22Rv1 (cell line): ENCODE measurements around the gene CCL4.
"Not testable (repeated sequence)": the region's sequence is repeated elsewhere in the genome, so short reads cannot be mapped to it uniquely, and the experiment has no call there.

Experiments used
- H3K27ac ChIP-seq: fragments of 450-650 bp; 2 replicates; pipeline ENCODE4 v1.5.1; 2017
- CTCF ChIP-seq: fragments of 450-650 bp; IDR thresholded peaks from 2 replicates; pipeline ENCODE4 v1.5.1; 2017; ENCODE audit warnings: mild to moderate bottlenecking
- ZFX ChIP-seq: fragments of 450-650 bp; IDR thresholded peaks from 2 replicates; pipeline ENCODE4 v1.6.1; 2017; ENCODE audit warnings: antibody characterized with exemption, borderline replicate concordance

Gene CCL4

GRCh38 chr17:36085765-36086164 is 17.9 kb upstream of the CCL4 start:
- no peak overlapping the region for H3K27ac ChIP-seq
- TF ChIP-seq ZFX (no peak), CTCF (no peak)

GRCh38 chr17:36086791-36087190 is 16.8 kb upstream of the CCL4 start:
- TF ChIP-seq ZFX (no peak), CTCF (no peak)

GRCh38 chr17:36087471-36087870 is 16.2 kb upstream of the CCL4 start:
- H3K27ac ChIP-seq = not testable (repeated sequence)

More at GRCh38 chr17:36086791-36087190, 16.8 kb upstream of the CCL4 start:
- H3K27ac ChIP-seq = no peak overlapping the region

GRCh38 chr17:36087897-36088572 is 15.6 kb upstream of the CCL4 start:
- not testable (repeated sequence) for H3K27ac ChIP-seq

- TF ChIP-seq ZFX = no peak
- no peak for TF ChIP-seq CTCF
- no peak overlapping the region for H3K27ac ChIP-seq
Observed at GRCh38 chr17:36088670-36089338, 14.8 kb upstream of the CCL4 start.

GRCh38 chr17:36089339-36089865 is 14.2 kb upstream of the CCL4 start:
- H3K27ac ChIP-seq = no peak overlapping the region
- TF ChIP-seq CTCF (no peak), ZFX (no peak)

GRCh38 chr17:36089888-36090836 is 13.5 kb upstream of the CCL4 start, which contains the start of gene CCL3:
CCL3 (minus strand) TSS chr17:36090143; CDS start chr17:36090058, 85 bp downstream.
- H3K27ac ChIP-seq = no peak within 1 kb of the TSS
- TF ChIP-seq ZFX = no peak
- TF ChIP-seq CTCF = no peak
